Stimulated activated CD4-positive, alpha-beta T cell treated with anti-CD3 and anti-CD28 coated beads, Interleukin-1b, Interleukin-23, amount 100 ng/mL, for 4 hours (primary cell): ENCODE data around the gene BABAM2.
"Not testable (repeated sequence)": the region's sequence is repeated elsewhere in the genome, so short reads cannot be mapped to it uniquely, and the experiment has no call there.

Source experiments
- DNase-seq, 2 donors: peaks; one replicate each; pipeline ENCODE4 v3.0.0-alpha.2; 2020; ENCODE audit warnings: low read depth in 2 of 2

Gene BABAM2

GRCh38 chr2:28327956-28328922 lies 437.7 kb downstream of the BABAM2 start:
- DNase-seq: no peak

- no peak for DNase-seq
Measured at GRCh38 chr2:28329184-28329583, 438.7 kb downstream of the BABAM2 start.

DNA sequence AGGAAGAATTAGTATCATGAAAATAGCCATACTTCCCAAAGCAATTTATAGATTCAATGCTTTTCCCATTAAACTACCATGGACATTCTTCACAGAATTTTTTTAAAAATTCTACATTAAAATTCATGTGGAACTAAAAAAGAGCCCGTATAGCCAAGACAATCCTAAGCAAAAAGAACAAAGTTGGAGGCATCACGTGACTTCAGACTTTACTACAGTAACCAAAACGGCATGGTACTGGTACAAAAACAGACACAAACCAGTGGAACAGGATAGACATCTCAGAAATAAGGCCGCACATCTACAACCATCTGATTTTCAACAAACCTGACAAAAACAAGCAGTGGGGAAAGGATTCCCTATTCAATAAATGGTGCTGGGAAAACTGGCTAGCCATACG lies 440.2 kb downstream of the BABAM2 start:
- not testable (repeated sequence) for DNase-seq

GRCh38 chr2:28331797-28332196 lies 441.3 kb downstream of the BABAM2 start:
- DNase-seq: not testable (repeated sequence)

DNA sequence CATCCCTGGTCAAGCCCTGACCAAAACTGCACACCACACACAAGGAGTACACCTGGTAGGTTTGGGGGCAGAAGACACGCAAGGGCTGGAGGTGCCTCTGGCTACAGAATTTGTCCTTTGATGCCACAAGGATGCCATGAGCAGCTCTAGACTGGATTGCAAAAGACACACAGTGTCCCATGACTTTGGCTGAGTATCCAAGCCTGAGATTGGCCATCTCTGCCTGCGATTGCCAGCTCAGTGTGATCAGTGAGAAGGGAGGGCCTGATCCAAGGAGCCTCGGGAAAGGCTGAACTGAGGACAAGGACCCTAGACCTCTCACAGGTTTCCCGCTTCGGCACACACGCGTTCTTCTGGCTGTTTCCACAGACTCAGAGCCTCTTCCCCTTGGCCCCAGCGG lies 442.2 kb downstream of the BABAM2 start:
- no peak for DNase-seq

DNA sequence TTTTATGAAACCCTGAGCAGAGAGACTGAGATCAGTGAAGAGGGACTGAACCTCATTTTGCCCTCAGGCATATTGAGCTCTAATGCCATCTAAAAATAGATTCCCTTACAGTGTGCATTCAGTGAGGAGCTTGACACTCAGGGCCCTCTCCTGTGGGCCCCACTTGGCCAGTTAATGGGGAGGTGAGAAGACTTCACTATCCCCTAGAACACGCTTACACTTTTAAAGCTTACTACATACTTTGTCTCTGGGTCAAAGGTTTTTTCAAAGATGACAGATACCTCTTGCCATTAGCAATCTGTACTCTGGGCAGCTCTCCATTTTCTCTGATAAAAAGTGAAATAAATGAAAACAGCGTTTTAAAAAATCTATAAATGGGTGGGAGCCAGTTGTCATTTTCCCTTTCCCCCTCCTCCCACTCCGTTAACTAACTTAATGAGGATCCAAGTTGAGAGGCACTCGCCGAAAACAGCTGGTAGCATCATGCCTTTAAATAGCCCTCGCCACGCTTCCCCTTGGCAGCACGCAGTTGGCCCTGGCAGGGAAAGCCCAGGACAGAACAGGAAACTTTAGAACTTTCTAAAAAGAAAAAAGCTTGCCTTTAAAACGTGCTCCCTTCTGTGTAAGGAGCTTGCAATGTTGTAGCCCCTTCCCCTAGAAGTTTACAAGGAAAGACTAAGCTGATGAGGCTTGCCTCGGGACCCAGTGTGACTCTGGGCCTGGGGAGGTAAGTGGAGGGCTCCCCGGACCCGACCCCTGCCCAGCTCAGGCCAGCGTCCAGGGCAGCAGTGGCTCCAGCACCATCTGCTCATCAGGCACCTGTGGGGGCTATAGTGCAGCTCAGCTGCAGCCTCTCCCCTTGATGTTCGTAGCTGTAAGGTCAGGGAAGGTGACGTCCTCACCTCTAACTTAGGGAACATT lies 443.3 kb downstream of the BABAM2 start:
- no peak for DNase-seq

DNA sequence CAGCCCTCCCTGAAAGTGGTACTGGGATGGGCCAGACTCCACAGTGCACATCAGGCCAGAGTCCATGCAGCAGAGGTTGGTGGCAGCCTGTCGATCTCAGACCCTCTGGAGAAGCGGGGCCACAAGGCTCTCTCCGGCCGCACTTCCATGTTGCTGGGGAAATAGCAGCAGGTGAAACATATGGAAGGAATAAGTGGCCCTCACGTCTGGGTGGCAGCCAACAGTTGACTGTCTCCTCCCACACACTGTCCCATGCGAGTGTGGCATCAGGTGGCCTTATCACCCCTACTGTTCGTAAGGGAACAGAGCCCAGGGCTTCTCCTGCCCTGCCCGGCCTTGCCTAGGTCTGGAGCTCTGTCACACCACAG lies 444.0 kb downstream of the BABAM2 start:
- DNase-seq: no peak

DNA sequence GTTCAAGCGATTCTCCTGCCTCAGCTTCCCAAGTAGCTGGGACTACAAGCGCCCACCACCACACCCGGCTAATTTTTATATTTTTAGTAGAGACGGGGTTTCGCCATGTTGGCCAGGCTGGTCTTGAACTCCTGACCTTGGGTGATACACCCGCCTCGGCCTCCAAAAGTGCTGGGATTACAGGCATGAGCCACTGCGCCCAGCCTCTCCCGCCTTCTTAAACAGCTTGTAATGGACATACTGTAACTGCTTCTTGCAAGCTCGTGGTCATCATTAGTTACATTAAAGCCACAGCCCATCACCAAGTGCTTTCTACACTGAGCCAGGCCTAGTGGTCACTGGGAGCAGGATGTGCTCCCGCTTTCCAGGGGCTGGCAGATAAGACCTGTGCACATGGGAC lies 444.7 kb downstream of the BABAM2 start:
- not testable (repeated sequence) for DNase-seq

GRCh38 chr2:28335666-28336065 lies 445.1 kb downstream of the BABAM2 start:
- no peak for DNase-seq

DNA sequence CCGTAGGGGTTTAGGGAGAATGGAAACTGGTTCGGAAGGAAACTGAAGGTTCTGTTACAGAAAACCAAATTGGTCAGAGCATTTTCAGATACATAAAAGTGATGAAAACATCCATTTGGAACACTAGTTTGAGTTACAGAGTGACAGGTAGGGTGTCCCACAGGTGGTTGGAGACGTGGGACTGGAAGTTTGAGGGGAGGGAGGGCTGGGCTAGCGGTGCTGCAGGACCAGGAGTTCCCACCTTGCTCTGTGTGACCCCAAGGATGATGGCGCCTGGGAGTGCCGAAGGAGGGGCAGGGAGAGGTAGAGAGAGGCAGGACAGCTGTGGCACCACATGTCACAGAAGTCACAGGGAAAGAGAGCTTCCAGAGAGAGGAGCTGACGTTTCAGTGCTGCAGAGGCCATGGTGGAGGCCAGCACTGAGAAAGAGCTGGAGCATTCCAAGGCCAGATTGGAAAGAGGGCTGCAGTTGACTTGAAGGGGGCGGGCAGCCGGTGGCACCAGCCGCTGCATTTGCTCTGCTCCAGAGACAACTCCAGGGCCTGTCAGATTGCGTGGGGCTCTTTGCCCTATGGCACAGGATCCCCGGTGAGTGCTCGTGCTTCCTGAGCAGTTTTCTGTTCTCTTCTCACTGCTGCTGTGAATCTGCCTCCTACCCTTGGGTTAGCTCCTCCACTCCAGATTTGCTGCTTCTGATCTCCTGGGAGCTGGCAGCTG lies 445.9 kb downstream of the BABAM2 start:
- DNase-seq: no peak

- no peak for DNase-seq
Measured at GRCh38 chr2:28336982-28337627, 446.6 kb downstream of the BABAM2 start.

DNA sequence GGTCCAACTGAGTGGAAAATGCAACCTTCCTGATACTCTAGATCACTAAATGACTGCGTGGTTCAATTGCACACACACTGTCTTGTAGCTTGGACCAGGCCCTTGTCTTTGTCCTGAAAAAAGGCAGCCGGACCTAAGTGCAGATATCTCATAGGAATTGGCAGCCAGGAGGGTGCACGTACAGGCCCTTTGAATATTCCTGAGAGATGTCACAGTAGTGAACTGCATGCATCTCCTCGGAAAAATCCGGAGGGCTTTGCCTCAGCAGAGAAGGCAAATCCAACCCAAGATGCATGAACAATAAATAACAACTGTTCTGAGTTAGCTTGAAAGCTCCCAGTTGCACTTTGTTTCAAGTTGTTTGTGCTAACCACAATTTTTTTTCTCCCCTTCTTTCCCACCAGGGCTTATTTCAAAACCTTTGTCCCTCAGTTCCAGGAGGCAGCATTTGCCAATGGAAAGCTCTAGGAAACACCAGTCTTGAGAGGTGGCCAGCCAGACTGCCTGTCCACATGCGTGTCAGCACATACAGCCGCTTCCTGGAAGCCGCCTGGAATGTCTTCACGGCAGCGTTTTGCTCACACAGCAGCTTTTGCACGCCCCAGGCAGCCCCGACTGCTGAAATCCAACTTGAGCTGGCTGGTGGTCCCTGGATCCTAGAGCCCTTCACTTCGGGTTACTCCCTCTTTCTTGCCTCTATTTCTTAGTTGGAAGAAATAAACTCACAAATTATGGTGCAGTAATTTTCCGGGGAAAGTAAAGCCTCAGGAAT lies 447.7 kb downstream of the BABAM2 start:
- no peak for DNase-seq

DNA sequence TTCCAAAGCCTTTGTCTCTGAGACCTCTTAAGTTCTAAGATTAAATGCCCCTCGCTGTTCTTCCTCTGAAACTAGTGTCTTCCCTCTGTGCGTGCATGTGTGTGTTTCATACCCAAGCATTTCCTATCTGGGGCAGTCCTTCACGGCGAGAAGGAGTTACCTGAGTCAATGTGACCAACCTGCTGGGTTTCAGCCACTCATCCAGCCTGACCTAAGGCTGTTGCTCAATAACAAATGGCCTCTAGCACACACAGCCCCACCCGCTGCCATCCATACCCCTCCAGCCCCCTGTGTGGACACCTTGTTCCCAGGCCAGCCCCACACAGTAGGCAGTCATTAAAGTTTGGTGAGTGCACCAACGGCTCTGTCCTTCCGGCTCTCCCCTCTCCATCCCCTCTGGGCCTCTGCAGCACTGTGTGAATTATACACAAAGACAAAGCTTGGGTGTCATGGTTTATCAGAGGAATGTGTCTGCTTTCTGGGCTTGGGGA lies 448.3 kb downstream of the BABAM2 start:
- no peak for DNase-seq

GRCh38 chr2:28339516-28340175 lies 449.1 kb downstream of the BABAM2 start:
- DNase-seq: no peak

DNA sequence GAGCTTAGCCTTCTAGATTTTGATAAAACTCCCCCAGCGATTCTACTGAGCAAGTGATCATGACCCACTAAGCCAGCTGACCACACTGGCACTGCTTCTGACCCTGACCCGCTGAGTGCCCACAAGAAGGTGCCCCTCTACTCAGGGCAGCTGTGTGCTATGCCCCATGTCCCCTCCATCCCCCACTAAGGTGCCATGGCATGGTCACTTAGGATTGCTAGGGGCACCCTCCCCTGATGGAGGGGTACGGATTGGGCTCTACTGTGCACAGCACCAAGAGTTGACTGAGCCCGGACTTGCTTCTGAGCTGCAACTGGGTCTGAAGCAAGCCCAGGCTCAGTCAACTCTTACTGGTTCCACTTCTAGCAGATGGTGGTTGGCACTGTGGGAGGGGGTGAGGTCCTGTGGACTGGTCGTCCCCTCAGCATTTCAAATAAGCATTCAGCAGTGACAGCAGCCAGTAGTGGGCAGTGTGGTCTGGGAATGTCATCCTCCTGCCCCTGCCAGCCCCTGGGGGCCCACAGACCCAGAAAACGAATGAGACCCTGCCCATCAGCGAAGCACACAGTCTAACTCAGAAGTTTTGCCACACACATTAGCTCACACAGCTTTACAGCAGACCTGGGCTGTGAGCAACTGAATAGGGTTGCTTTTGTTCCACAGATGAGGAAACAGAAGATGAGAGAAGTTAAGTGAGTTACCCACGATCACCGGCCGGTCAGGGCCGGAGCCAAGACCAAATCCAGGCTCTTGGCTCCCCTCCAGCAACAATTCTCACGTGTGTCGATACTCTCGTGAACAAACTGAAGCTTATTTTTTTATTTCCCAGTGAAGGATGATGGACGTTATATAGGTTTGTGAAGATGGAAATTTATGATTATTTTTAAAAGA lies 450.0 kb downstream of the BABAM2 start:
- no peak for DNase-seq

DNA sequence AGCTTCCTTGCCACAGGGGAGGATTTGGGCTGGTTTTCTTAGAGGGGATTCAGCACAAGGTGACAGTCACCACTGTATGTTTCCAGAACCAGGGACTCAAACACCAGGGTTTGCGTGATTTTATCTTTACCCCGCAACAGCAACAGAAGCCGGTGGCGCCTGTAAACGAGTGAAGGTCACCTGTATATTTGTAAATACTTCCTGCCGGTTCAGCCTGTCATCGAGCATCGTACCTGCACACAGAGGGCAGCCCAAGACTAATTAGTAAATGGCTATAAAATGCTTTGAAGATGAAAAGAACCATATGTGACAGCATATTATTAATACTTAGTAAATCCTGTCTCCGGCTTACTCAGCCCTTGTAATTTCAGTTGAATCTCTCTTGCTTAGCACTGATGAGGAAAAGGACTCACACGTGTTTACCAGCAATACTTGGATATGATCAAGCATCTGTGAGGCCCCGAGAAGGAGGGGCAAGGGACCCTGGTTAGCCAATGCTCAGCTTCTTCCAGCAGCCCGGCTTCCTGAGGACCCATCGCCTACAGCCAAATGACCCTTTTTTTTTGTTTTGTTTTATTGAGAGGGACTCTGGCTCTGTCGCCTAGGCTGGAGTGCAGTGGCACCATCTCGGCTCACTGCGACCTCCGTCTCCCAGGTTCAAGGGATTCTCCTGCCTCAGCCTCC lies 450.8 kb downstream of the BABAM2 start:
- no peak for DNase-seq

- no peak for DNase-seq
Measured at GRCh38 chr2:28342081-28342967, 451.8 kb downstream of the BABAM2 start.
